Neutrophil (primary cell): ENCODE measurements around the gene GDF10.

Experiments used
- H3K27ac ChIP-seq: fragments of 200-600 bp; sonication (generic); 2 replicates; pipeline ENCODE4 v1.5.1; 2016; ENCODE audit warnings: mild to moderate bottlenecking, moderate library complexity
- H3K27me3 ChIP-seq: fragments of 200-600 bp; sonication (generic); 2 replicates; pipeline ENCODE4 v1.6.0; 2016; ENCODE audit warnings: mild to moderate bottlenecking
- H3K36me3 ChIP-seq: fragments of 200-600 bp; sonication (generic); 2 replicates; pipeline ENCODE4 v1.5.1; 2017
- H3K4me1 ChIP-seq, 2 experiments: fragments of 200-600 bp in 1 of 2; sonication (generic) in 1 of 2; 1 replicate in 1 of 2; 2 replicates in 1 of 2; pipeline versions ENCODE4 v1.5.1 to v1.6.1; 2013 to 2016; ENCODE audit warnings: low read depth in 1 of 2, low read length in 1 of 2, mild to moderate bottlenecking in 1 of 2, moderate library complexity in 1 of 2; ENCODE audit not compliant: control insufficient read depth in 1 of 2, insufficient read depth in 1 of 2
- H3K4me3 ChIP-seq, 2 experiments: fragments of 200-600 bp in 1 of 2; sonication (generic) in 1 of 2; 1 replicate in 1 of 2; 2 replicates in 1 of 2; pipeline ENCODE4 v1.5.1; 2013 to 2016; ENCODE audit warnings: low read depth in 1 of 2, low read length in 1 of 2, mild to moderate bottlenecking in 1 of 2, moderate library complexity in 1 of 2
- H3K9me3 ChIP-seq: fragments of 200-600 bp; sonication (generic); 2 replicates; pipeline ENCODE4 v1.5.1; 2016
- CTCF ChIP-seq: fragments of 200-600 bp; sonication (generic); IDR thresholded peaks from 2 replicates; pipeline ENCODE4 v1.5.1; 2016; ENCODE audit warnings: antibody characterized with exemption

GDF10 gene

GRCh38 chr10:47297866-47298540, 2.0 kb upstream of the GDF10 start:
- H3K4me1 ChIP-seq = peaks cover 0 to 5% of the 10 kb centered on the region in 2 experiments
- H3K27ac ChIP-seq = no peak overlapping the region
- no peaks in the 10 kb centered on the region for H3K36me3 ChIP-seq
- no peaks in the 10 kb centered on the region for H3K9me3 ChIP-seq
- peaks cover 96% of the 10 kb centered on the region for H3K27me3 ChIP-seq
- H3K4me3 ChIP-seq = no peak overlapping the region
- no peak for TF ChIP-seq CTCF

GRCh38 chr10:47298715-47299114, 1.3 kb upstream of the GDF10 start:
- no peak for TF ChIP-seq CTCF
- Histone ChIP-seq H3K27ac (no peak overlapping the region), H3K27me3 (peaks cover 100% of the 10 kb centered on the region), H3K4me1 (peaks cover 0 to 5% of the 10 kb centered on the region in 2 experiments), H3K4me3 (no peak overlapping the region), H3K36me3 (no peaks in the 10 kb centered on the region), H3K9me3 (no peaks in the 10 kb centered on the region)

GRCh38 chr10:47300429-47300931, 483 bp downstream of the GDF10 start:
- TF ChIP-seq CTCF = no peak
- Histone ChIP-seq H3K4me3 (no peak overlapping the region), H3K27ac (no peak overlapping the region), H3K36me3 (no peaks in the 10 kb centered on the region), H3K4me1 (peaks cover 0 to 5% of the 10 kb centered on the region in 2 experiments), H3K27me3 (peaks cover 88% of the 10 kb centered on the region), H3K9me3 (no peaks in the 10 kb centered on the region)

GRCh38 chr10:47301833-47302232, 1.8 kb downstream of the GDF10 start:
- Histone ChIP-seq H3K4me1 (peaks cover 0 to 5% of the 10 kb centered on the region in 2 experiments), H3K27ac (no peak overlapping the region), H3K9me3 (no peaks in the 10 kb centered on the region), H3K4me3 (no peak overlapping the region), H3K36me3 (no peaks in the 10 kb centered on the region), H3K27me3 (peaks cover 88% of the 10 kb centered on the region)
- TF ChIP-seq CTCF = no peak

- Histone ChIP-seq H3K27me3 (peaks cover 85% of the 10 kb centered on the region), H3K9me3 (no peaks in the 10 kb centered on the region), H3K27ac (no peak overlapping the region), H3K36me3 (no peaks in the 10 kb centered on the region), H3K4me1 (peaks cover 0 to 5% of the 10 kb centered on the region in 2 experiments), H3K4me3 (no peak overlapping the region)
- TF ChIP-seq CTCF = no peak
Measured at GRCh38 chr10:47303105-47303504, 3.1 kb downstream of the GDF10 start.
